ENCODE measurements around the gene SEMA6B. TPM values are rescaled to one million over a fixed set of nuclear protein-coding genes. Genes with fewer than 3 reads are reported as not detected.

SEMA6B gene
- total RNA-seq, 1 donor from 2014 or later = 8.3 TPM

DNA sequence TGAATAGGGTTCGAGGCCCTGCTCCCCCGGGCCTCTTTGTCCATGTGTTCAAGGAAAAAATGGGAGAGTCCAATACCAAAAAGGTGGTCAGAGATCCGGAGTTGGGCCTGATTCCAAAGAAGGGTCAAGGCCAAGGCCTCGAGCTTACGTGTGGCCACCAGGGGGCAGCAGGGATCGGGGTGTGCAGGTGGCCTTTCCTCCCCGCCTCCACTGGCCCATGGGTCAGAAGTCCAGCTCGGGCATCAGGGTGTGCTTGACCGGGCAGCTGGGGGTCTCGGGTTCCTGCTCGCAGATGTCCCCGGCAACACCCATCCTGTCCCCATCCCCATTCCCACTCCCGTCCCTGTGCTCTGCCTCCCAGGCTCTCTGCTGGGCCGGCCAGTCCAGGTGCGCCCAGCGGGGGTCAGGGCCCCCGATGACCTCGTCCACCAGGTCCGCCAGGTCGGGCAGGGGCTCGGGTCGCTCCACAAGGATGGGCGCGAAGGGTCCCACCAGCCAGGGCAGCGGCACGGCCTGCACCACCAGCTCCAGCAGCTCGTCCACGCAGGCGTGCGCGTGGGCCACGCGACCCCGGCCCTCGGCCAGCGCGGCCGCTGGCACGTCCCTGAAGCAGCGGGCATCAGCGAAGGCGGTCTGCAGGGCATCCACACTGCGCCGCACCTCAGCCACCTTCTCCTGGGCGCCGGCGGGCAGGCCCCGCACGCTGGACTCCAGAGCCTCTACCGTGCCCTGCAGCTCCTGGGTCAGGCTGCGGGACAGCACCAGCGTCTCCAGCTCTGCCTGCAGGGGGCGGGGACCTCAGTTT lies 36.0 kb downstream of the SEMA6B start:
- DNase-seq (ENCODE audit: extremely low spot score in 2 of 2) = no peak
- no peak overlapping the region for H3K4me3 ChIP-seq
- no peak overlapping the region for H3K27ac ChIP-seq
- no peaks in the 10 kb centered on the region for H3K27me3 ChIP-seq
- no peaks in the 10 kb centered on the region for H3K9me3 ChIP-seq
- intact Hi-C loops (cut with DNase I) = no loop called here
- H3K4me1 ChIP-seq = peaks cover 8% of the 10 kb centered on the region
- H3K36me3 ChIP-seq = no peaks in the 10 kb centered on the region
- TF ChIP-seq POLR2AphosphoS5 (IDR thresholded peaks at IDR 0.05; ENCODE audit: insufficient read depth in 1 of 2, low read depth in 1 of 2) = no peak
- TF ChIP-seq, protein P1, sequence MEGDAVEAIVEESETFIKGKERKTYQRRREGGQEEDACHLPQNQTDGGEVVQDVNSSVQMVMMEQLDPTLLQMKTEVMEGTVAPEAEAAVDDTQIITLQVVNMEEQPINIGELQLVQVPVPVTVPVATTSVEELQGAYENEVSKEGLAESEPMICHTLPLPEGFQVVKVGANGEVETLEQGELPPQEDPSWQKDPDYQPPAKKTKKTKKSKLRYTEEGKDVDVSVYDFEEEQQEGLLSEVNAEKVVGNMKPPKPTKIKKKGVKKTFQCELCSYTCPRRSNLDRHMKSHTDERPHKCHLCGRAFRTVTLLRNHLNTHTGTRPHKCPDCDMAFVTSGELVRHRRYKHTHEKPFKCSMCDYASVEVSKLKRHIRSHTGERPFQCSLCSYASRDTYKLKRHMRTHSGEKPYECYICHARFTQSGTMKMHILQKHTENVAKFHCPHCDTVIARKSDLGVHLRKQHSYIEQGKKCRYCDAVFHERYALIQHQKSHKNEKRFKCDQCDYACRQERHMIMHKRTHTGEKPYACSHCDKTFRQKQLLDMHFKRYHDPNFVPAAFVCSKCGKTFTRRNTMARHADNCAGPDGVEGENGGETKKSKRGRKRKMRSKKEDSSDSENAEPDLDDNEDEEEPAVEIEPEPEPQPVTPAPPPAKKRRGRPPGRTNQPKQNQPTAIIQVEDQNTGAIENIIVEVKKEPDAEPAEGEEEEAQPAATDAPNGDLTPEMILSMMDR (IDR thresholded peaks at IDR 0.05) = peak in 2 of 3 experiments; percentile 18 to 28

DNA sequence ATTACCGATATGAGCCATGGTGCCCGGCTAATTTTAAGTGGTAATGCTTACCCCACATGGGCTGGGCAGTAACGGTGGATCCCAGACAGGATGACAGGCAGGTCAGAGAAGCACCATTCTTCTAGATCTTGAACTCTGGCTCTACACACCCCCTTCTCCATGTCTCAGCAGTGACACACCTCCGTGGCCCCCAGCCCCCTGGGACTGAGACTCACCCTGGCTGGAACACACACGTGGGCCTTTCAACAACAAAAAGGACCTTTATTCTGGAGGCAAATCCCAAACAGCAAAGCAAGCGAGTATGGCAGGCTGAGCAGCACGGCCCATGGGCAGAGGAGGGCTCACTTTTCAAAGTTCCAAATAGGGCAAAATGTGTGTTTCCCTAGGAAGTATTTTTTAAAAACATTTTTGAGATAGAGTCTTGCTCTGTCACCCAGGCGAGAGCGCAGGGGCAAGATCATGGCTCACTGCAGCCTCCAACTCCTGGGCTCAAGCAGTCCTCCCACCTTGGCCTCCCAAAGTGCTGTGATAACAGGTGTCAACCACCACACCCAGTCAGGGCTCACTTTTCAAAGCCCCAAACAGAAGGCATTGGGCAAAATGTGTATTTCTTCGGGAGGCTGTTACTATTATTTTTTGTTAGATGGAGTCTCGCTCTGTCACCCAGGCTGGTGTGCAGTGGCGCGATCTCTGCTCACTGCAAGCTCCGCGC lies 37.0 kb downstream of the SEMA6B start:
- no peak overlapping the region for H3K27ac ChIP-seq
- TF ChIP-seq POLR2A (IDR thresholded peaks at IDR 0.05) = no peak
- TF ChIP-seq, protein P1 (IDR thresholded peaks at IDR 0.05) = no peak
- no peaks in the 10 kb centered on the region for H3K36me3 ChIP-seq
- no peaks in the 10 kb centered on the region for H3K27me3 ChIP-seq
- no peak overlapping the region for H3K4me3 ChIP-seq
- H3K4me1 ChIP-seq = peaks cover 13% of the 10 kb centered on the region
- H3K9me3 ChIP-seq = no peaks in the 10 kb centered on the region
- intact Hi-C loops (cut with DNase I) = no loop called here
- DNase-seq (ENCODE audit: extremely low spot score in 2 of 2) = no peak

DNA sequence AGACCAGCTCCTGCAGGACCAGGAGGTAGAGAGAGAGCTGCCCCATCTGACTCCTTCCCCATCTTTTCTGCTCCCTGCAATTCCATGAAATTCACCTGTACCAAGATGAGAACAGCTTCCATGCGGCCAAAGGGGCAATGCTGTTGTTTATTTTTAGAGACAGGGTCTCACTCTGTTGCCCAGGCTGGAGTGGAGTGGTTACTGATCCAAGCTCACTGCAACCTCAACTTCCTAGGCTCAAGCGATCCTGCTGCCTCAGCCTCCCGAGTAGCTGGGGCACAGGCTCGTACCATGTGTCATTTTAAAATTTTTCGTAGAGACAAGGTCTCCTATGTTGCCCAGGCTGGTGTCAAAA lies 37.6 kb downstream of the SEMA6B start:
- intact Hi-C loops (cut with DNase I) = no loop called here
- H3K9me3 ChIP-seq = no peaks in the 10 kb centered on the region
- no peaks in the 10 kb centered on the region for H3K27me3 ChIP-seq
- H3K27ac ChIP-seq = no peak overlapping the region
- H3K4me3 ChIP-seq = no peak overlapping the region
- no peaks in the 10 kb centered on the region for H3K36me3 ChIP-seq
- no peak for DNase-seq (ENCODE audit: extremely low spot score in 2 of 2)
- TF ChIP-seq, protein P1 (IDR thresholded peaks at IDR 0.05) = no peak
- no peak for TF ChIP-seq POLR2AphosphoS5 (IDR thresholded peaks at IDR 0.05; ENCODE audit: insufficient read depth in 1 of 2, low read depth in 1 of 2)
- no peak for TF ChIP-seq POLR2A (IDR thresholded peaks at IDR 0.05)
- peaks cover 13% of the 10 kb centered on the region for H3K4me1 ChIP-seq

DNA sequence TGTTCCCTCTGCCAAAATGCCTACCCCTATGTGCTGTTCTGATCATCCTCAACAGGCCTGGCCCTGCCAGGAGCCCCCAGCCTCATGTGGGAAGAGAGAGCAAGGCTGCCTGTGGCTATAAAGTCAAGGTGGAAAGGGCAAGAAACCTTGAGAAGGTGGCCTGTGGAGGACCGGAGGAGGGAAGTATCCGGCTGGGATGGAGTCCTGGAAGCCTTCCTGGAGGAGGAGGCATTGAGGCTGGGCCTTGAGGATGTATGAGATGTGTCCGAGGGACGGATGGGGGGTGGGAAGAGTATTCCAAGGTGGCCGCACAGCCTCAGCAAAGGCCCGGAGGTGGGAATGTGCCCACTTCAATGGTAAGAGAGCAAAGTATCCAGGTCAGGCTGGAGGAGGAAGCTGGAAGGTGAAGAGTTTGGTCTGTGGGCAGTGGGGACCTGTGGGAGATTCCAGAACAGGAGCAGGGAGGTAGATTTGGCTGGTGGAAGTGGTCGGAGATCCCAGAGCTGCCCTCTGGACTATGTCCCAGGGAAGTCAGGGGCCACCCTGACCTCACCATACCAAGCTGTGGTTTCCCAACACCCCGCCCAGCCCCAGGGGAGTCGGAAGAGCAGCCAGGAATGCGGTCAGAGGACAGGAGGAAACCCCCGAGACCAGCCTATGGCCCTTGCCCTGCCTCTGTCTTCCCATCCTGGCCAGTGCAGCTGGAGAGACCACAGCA lies 38.2 kb downstream of the SEMA6B start:
- intact Hi-C loops (cut with DNase I) = no loop called here
- H3K27ac ChIP-seq = no peak overlapping the region
- H3K36me3 ChIP-seq = no peaks in the 10 kb centered on the region
- no peaks in the 10 kb centered on the region for H3K9me3 ChIP-seq
- no peak for DNase-seq (ENCODE audit: extremely low spot score in 2 of 2)
- TF ChIP-seq POLR2A (IDR thresholded peaks at IDR 0.05) (no peak), POLR2AphosphoS5 (IDR thresholded peaks at IDR 0.05; ENCODE audit: insufficient read depth in 1 of 2, low read depth in 1 of 2) (no peak)
- TF ChIP-seq, protein P1 (IDR thresholded peaks at IDR 0.05) = no peak
- H3K4me1 ChIP-seq = peaks cover 13% of the 10 kb centered on the region
- no peaks in the 10 kb centered on the region for H3K27me3 ChIP-seq
- no peak overlapping the region for H3K4me3 ChIP-seq
